ENCODE data around the gene UVSSA. TPM values are rescaled to one million over a fixed set of nuclear protein-coding genes. Genes with fewer than 3 reads are reported as not detected.

The UVSSA gene
- total and polyA plus RNA-seq, 9 donors = 3.8 to 24.7 (median 15.6) TPM

DNA sequence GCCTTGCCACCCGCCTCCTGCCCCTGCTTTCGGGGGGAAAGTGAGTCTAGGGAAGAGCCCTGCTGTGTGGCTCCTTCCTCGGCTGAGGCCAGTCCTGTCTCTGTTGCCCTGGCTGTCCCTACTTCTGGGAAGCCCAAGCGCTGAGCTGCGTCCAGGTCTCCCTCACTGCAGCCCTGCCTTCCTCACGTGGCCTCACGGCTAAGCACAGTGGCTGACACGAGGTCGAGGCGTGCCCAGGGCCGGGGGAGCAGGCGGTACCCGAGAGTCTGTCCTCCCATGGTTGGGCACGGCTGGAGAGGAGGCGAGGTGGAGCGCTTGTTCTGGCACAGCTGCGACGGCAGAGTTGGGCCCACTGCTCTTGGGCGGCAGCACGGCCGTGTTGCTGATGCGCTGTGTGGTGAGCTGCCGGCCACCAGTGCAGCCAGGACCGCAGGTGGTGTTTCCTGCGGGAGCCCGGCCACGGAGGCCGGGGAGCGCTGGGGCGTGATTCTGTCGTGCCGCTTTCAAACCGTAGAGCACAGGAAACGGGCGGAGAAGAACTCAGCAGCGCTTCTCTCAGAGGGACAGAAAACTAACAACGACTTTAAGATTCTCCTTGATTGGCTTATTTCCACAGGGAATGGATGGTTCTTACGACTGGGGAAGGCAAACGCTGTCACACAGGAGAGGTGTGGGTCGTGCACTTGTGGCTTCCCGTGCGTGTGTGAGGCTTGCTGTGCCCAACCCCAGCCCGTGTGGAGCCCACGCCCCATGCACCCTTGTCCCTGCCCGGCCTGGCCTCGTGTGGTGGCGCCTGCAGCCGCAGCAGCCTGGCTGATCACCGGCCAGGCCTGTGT is 36.0 kb upstream of the UVSSA start:
- Histone ChIP-seq H3K9me3 (no peaks in the 10 kb centered on the region), H3K4me3 (no peak overlapping the region), H3K27me3 (no peaks in the 10 kb centered on the region), H3K36me3 (peaks cover 3% of the 10 kb centered on the region), H3K27ac (no peak overlapping the region), H3K4me1 (ENCODE audit: insufficient read depth) (peaks cover 24% of the 10 kb centered on the region)
- TF ChIP-seq EP300 (IDR thresholded peaks at IDR 0.05) = no peak
- TF ChIP-seq POLR2A (IDR thresholded peaks at IDR 0.05) = no peak
- TF ChIP-seq, protein P1, sequence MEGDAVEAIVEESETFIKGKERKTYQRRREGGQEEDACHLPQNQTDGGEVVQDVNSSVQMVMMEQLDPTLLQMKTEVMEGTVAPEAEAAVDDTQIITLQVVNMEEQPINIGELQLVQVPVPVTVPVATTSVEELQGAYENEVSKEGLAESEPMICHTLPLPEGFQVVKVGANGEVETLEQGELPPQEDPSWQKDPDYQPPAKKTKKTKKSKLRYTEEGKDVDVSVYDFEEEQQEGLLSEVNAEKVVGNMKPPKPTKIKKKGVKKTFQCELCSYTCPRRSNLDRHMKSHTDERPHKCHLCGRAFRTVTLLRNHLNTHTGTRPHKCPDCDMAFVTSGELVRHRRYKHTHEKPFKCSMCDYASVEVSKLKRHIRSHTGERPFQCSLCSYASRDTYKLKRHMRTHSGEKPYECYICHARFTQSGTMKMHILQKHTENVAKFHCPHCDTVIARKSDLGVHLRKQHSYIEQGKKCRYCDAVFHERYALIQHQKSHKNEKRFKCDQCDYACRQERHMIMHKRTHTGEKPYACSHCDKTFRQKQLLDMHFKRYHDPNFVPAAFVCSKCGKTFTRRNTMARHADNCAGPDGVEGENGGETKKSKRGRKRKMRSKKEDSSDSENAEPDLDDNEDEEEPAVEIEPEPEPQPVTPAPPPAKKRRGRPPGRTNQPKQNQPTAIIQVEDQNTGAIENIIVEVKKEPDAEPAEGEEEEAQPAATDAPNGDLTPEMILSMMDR (IDR thresholded peaks at IDR 0.05) = no peak
- DNase-seq = peak in 1 of 5 donors; percentile 33
- intact Hi-C loops (cut with DNase I) = loop anchor here in 1 of 4 donors (2.0 kb wide), 1 partner anchor 34 kb away; no protein-coding TSS in a partner anchor
- WGBS, 3 donors = 69 to 84% (median 75%) methylated on average over 49 of the region's 49 CpGs

DNA sequence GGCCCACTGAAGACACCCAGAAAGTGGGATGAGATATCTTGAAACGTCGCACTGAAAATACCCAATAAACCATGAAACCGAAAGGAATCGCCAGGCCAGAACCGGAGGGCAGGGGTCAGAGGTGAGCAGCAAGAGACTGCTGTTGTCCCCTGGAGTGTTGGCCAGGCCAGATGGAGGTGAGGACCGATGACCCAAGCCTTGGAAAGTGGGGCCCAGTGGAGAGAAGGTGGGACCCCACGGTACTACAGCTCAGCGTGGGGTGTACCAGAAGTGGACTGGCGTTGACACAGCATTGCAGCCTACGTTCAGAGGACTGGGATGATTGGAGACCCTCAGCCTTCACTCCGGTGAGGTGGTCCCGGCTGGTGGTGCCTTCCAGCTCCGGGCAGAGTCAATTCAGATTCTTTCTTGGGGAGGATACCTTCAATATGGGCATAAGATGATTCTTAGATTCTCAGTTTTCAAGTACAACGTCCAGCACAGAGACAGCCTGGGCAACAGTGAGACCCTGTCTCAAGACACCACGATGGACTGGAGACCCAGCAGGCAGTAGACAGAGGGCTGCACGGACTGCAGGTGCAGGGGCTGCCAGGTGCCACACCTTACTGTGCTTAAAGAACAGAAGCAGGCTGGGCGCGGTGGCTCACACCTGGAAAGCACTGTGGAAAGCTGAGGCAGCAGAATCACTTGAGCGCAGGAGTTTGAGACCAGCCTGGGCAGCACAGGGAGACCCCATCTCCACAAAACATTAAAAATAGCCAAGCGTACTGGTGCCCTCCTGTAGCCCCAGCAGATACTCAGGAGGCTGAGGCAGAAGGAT is 34.0 kb upstream of the UVSSA start:
- TF ChIP-seq EP300 (IDR thresholded peaks at IDR 0.05) (no peak), POLR2A (IDR thresholded peaks at IDR 0.05) (no peak)
- TF ChIP-seq, protein P1 (IDR thresholded peaks at IDR 0.05) = no peak
- H3K27me3 ChIP-seq = no peaks in the 10 kb centered on the region
- no peaks in the 10 kb centered on the region for H3K9me3 ChIP-seq
- H3K27ac ChIP-seq = no peak overlapping the region
- WGBS, 3 donors = 88 to 97% (median 94%) methylated on average over 20 of the region's 20 CpGs
- intact Hi-C loops (cut with DNase I) = no loop called here
- H3K36me3 ChIP-seq = peaks cover 3% of the 10 kb centered on the region
- H3K4me1 ChIP-seq (ENCODE audit: insufficient read depth) = peaks cover 22% of the 10 kb centered on the region
- DNase-seq = no peak
- H3K4me3 ChIP-seq = no peak overlapping the region

DNA sequence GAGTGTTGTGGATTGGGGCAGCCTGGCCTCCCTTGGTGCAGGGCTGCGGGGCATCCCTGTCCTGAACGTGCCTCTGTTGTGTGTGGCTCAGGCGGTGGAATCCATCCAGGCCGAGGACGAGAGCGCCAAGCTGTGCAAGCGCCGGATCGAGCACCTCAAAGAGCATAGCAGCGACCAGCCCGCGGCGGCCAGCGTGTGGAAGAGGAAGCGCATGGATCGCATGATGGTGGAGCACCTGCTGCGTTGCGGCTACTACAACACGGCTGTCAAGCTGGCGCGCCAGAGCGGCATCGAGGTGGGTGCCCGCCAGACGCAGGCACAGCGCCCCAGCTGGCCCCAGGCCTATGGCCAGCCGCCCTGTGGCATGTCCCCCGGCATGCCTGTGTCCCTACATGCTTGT is 31.7 kb upstream of the UVSSA start:
- Histone ChIP-seq H3K36me3 (peaks cover 3% of the 10 kb centered on the region), H3K4me3 (no peak overlapping the region), H3K27ac (no peak overlapping the region), H3K9me3 (no peaks in the 10 kb centered on the region), H3K27me3 (no peaks in the 10 kb centered on the region), H3K4me1 (ENCODE audit: insufficient read depth) (peaks cover 14% of the 10 kb centered on the region)
- 91 to 95% (median 95%) methylated on average over 28 of the region's 28 CpGs for WGBS, 3 donors
- no peak for DNase-seq
- TF ChIP-seq EP300 (IDR thresholded peaks at IDR 0.05) = no peak
- TF ChIP-seq, protein P1 (IDR thresholded peaks at IDR 0.05) = no peak
- TF ChIP-seq POLR2A (IDR thresholded peaks at IDR 0.05) = no peak
- intact Hi-C loops (cut with DNase I) = no loop called here

DNA sequence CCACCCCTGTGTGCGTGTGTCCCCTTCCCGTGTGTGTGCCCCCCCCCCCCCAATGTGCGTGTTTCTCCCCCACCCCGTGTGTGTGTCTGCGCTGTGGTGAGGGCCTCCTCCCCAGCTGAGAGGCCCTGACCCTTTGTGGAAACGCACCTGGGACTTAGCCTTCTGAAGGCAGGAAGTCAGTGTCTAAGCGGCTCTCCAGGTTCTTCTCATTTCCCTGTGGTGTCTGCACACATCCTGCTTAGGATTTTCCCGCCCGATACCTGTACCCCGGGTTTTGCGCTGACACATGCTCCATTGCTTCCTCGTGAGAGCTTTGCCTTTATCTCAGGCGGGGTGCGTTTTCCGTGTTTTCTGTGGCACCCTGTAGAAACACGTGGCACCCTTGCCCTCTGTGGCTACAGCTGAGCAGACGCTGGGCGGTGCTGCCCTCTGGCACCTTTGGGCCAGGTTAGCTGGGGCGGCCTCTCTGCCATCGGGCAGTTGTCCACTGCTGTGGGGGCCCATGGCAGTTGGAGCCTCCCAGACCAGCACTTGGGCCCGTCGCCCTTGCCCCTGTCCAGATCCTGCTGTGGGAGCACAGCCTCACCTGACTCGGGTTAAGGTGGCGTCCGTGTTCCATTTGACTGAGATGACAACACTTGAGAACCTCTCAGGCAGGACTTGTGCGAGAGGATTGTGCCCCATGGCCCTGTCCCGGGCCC is 31.0 kb upstream of the UVSSA start:
- Histone ChIP-seq H3K36me3 (peaks cover 3% of the 10 kb centered on the region), H3K4me1 (ENCODE audit: insufficient read depth) (peaks cover 7% of the 10 kb centered on the region), H3K4me3 (no peak overlapping the region), H3K9me3 (no peaks in the 10 kb centered on the region), H3K27me3 (no peaks in the 10 kb centered on the region), H3K27ac (no peak overlapping the region)
- DNase-seq = no peak
- 85 to 87% (median 85%) methylated on average over 25 to 27 of the region's 27 CpGs for WGBS, 3 donors
- intact Hi-C loops (cut with DNase I) = no loop called here
- TF ChIP-seq, protein P1 (IDR thresholded peaks at IDR 0.05) = no peak
- TF ChIP-seq POLR2A (IDR thresholded peaks at IDR 0.05) (no peak), EP300 (IDR thresholded peaks at IDR 0.05) (no peak)

All from ovary (tissue), 9 donors.